GM12865 (cell line): ENCODE measurements around the gene HOXB5.

Experiments used
- DNase-seq: peaks from one replicate; pipeline ENCODE4 v3.0.0; 2010; ENCODE audit warnings: low read depth
- H3K4me3 ChIP-seq: 2 replicates; pipeline ENCODE4 v1.5.1; 2011; ENCODE audit warnings: mild to moderate bottlenecking, low read depth, low read length, control low read depth
- CTCF ChIP-seq: IDR thresholded peaks from 2 replicates; pipeline ENCODE4 v1.5.1; 2011; ENCODE audit warnings: low read length, control low read depth, low read depth, inconsistent platforms; ENCODE audit not compliant: insufficient read depth; ENCODE audit errors: missing control alignments

The HOXB5 gene

GRCh38 chr17:48631693-48632578 lies 38.4 kb upstream of the HOXB5 start:
- DNase-seq = peak; percentile 81
- no peak overlapping the region for H3K4me3 ChIP-seq
- no peak for TF ChIP-seq CTCF

GRCh38 chr17:48630925-48631692 lies 37.5 kb upstream of the HOXB5 start:
- TF ChIP-seq CTCF = no peak
- DNase-seq = peak; percentile 25
- no peak overlapping the region for H3K4me3 ChIP-seq

- H3K4me3 ChIP-seq = no peak overlapping the region
- TF ChIP-seq CTCF = no peak
- DNase-seq = no peak
Measured at GRCh38 chr17:48630009-48630924, 36.7 kb upstream of the HOXB5 start.

GRCh38 chr17:48629411-48629759 lies 35.8 kb upstream of the HOXB5 start:
- H3K4me3 ChIP-seq = no peak overlapping the region
- no peak for DNase-seq
- no peak for TF ChIP-seq CTCF

- H3K4me3 ChIP-seq = no peak overlapping the region
- DNase-seq = no peak
- TF ChIP-seq CTCF = no peak
Measured at GRCh38 chr17:48628649-48629410, 35.3 kb upstream of the HOXB5 start.
